Bone marrow (tissue), 2 donors: ENCODE data around the gene ERMN.
"Not testable (repeated sequence)": the region's sequence is repeated elsewhere in the genome, so short reads cannot be mapped to it uniquely, and the experiment has no call there.

Source experiments
- DNase-seq, 2 donors: peaks; one replicate each; lab custom pipeline; 2025; lab: John Stamatoyannopoulos, UW

Gene ERMN

GRCh38 chr2:157292853-157293252 lies 32.8 kb downstream of the ERMN start:
- DNase-seq = no peak

- DNase-seq = no peak
Observed at GRCh38 chr2:157291018-157291417, 34.6 kb downstream of the ERMN start.

GRCh38 chr2:157290525-157290924 lies 35.1 kb downstream of the ERMN start:
- no peak for DNase-seq

- no peak for DNase-seq
Observed at GRCh38 chr2:157287160-157287559, 38.5 kb downstream of the ERMN start.

- DNase-seq = no peak
Observed at GRCh38 chr2:157283468-157283867, 42.2 kb downstream of the ERMN start.

- DNase-seq = no peak
Observed at GRCh38 chr2:157281316-157281715, 44.3 kb downstream of the ERMN start.

GRCh38 chr2:157279311-157279710 lies 46.3 kb downstream of the ERMN start:
- DNase-seq = not testable (repeated sequence)

GRCh38 chr2:157271590-157272203 lies 53.9 kb downstream of the ERMN start:
- no peak for DNase-seq

GRCh38 chr2:157269922-157270321 lies 55.7 kb downstream of the ERMN start:
- DNase-seq = peak in 1 of 2 donors; percentile 72

- no peak for DNase-seq
Observed at GRCh38 chr2:157269060-157269459, 56.6 kb downstream of the ERMN start.
